NCI-H2107 (cell line): Measurements from ENCODE around the gene PXDN.
"Not testable (repeated sequence)": the region's sequence is repeated elsewhere in the genome, so short reads cannot be mapped to it uniquely, and the experiment has no call there.

Source experiments
- DNase-seq: peaks from one replicate; lab custom pipeline; 2025; lab: John Stamatoyannopoulos, UW

Gene PXDN

GRCh38 chr2:1683297-1683696 lies 61.0 kb downstream of the PXDN start:
- DNase-seq = no peak

GRCh38 chr2:1682181-1682440 lies 62.2 kb downstream of the PXDN start:
- no peak for DNase-seq

- no peak for DNase-seq
Measured at GRCh38 chr2:1681323-1682180, 62.8 kb downstream of the PXDN start.

- no peak for DNase-seq
Measured at GRCh38 chr2:1681017-1681318, 63.3 kb downstream of the PXDN start.

GRCh38 chr2:1680222-1681016 lies 63.9 kb downstream of the PXDN start:
- DNase-seq = no peak

GRCh38 chr2:1679488-1680039 lies 64.8 kb downstream of the PXDN start:
- not testable (repeated sequence) for DNase-seq

- not testable (repeated sequence) for DNase-seq
Measured at GRCh38 chr2:1679065-1679464, 65.2 kb downstream of the PXDN start.

GRCh38 chr2:1678609-1679008 lies 65.7 kb downstream of the PXDN start:
- DNase-seq = no peak

- no peak for DNase-seq
Measured at GRCh38 chr2:1677821-1678165, 66.5 kb downstream of the PXDN start.

GRCh38 chr2:1676913-1677820 lies 67.1 kb downstream of the PXDN start:
- DNase-seq = no peak

- no peak for DNase-seq
Measured at GRCh38 chr2:1676091-1676912, 68.0 kb downstream of the PXDN start.

GRCh38 chr2:1675633-1676032 lies 68.7 kb downstream of the PXDN start:
- no peak for DNase-seq

- no peak for DNase-seq
Measured at GRCh38 chr2:1674766-1675397, 69.4 kb downstream of the PXDN start.

GRCh38 chr2:1674276-1674675 lies 70.0 kb downstream of the PXDN start:
- no peak for DNase-seq

GRCh38 chr2:1673160-1673944 lies 71.0 kb downstream of the PXDN start:
- no peak for DNase-seq

GRCh38 chr2:1672738-1673137 lies 71.6 kb downstream of the PXDN start:
- DNase-seq = no peak

- no peak for DNase-seq
Measured at GRCh38 chr2:1671916-1672315, 72.4 kb downstream of the PXDN start.

- no peak for DNase-seq
Measured at GRCh38 chr2:1670636-1671035, 73.7 kb downstream of the PXDN start.

GRCh38 chr2:1665761-1666505 lies 78.4 kb downstream of the PXDN start:
- DNase-seq = no peak

- no peak for DNase-seq
Measured at GRCh38 chr2:1664698-1665097, 79.6 kb downstream of the PXDN start.
